NCI-H128 (cell line): ENCODE measurements around the gene CCDC195.
"Not testable (repeated sequence)": the region's sequence is repeated elsewhere in the genome, so short reads cannot be mapped to it uniquely, and the experiment has no call there.

ENCODE experiments used
- DNase-seq: peaks from one replicate; lab custom pipeline; 2025; ENCODE audit not compliant: unreplicated experiment; lab: John Stamatoyannopoulos, UW

Gene CCDC195

GRCh38 chr2:224691563-224691962 lies 24.6 kb downstream of the CCDC195 start:
- no peak for DNase-seq

- no peak for DNase-seq
Measured at GRCh38 chr2:224690868-224691267, 25.3 kb downstream of the CCDC195 start.

GRCh38 chr2:224689539-224689938 lies 26.6 kb downstream of the CCDC195 start:
- DNase-seq: no peak

GRCh38 chr2:224688997-224689396 lies 27.2 kb downstream of the CCDC195 start:
- DNase-seq: no peak

GRCh38 chr2:224687156-224687555 lies 29.0 kb downstream of the CCDC195 start:
- DNase-seq: no peak

- DNase-seq: no peak
Measured at GRCh38 chr2:224685121-224685520, 31.0 kb downstream of the CCDC195 start.

GRCh38 chr2:224682134-224682533 lies 34.0 kb downstream of the CCDC195 start:
- DNase-seq: no peak

- no peak for DNase-seq
Measured at GRCh38 chr2:224671731-224672130, 44.4 kb downstream of the CCDC195 start.

- no peak for DNase-seq
Measured at GRCh38 chr2:224670203-224670602, 46.0 kb downstream of the CCDC195 start.

GRCh38 chr2:224669449-224669848 lies 46.7 kb downstream of the CCDC195 start:
- no peak for DNase-seq

GRCh38 chr2:224668123-224668909 lies 47.8 kb downstream of the CCDC195 start:
- DNase-seq: no peak

- no peak for DNase-seq
Measured at GRCh38 chr2:224666951-224667553, 49.1 kb downstream of the CCDC195 start.

GRCh38 chr2:224663322-224663721 lies 52.8 kb downstream of the CCDC195 start:
- not testable (repeated sequence) for DNase-seq

GRCh38 chr2:224661708-224662107 lies 54.5 kb downstream of the CCDC195 start:
- not testable (repeated sequence) for DNase-seq

- DNase-seq: no peak
Measured at GRCh38 chr2:224659714-224660113, 56.5 kb downstream of the CCDC195 start.

- no peak for DNase-seq
Measured at GRCh38 chr2:224658780-224659405, 57.3 kb downstream of the CCDC195 start.

- no peak for DNase-seq
Measured at GRCh38 chr2:224657349-224657748, 58.8 kb downstream of the CCDC195 start.

GRCh38 chr2:224655006-224655537 lies 61.1 kb downstream of the CCDC195 start:
- DNase-seq: no peak
